Pons (tissue), 1 donor: ENCODE data around the gene TRPM5.

ENCODE experiments used
- DNase-seq: peaks from one replicate; pipeline ENCODE4 v3.0.0-alpha.2; 2016; ENCODE audit warnings: low spot score

TRPM5 gene

GRCh38 chr11:2436013-2436520 is 8.2 kb downstream of the TRPM5 start:
- DNase-seq, result no peak

- DNase-seq, result no peak
These were observed 8.9 kb downstream of the TRPM5 start for GRCh38 chr11:2435288-2436012.

- no peak for DNase-seq
These were observed 9.6 kb downstream of the TRPM5 start for GRCh38 chr11:2434506-2435255.

- no peak for DNase-seq
These were observed 10.3 kb downstream of the TRPM5 start for GRCh38 chr11:2434008-2434407.

- no peak for DNase-seq
These were observed 11.0 kb downstream of the TRPM5 start for GRCh38 chr11:2433106-2433925.

- DNase-seq, result no peak
These were observed 11.7 kb downstream of the TRPM5 start for GRCh38 chr11:2432628-2433071.

GRCh38 chr11:2432171-2432621 is 12.1 kb downstream of the TRPM5 start:
- DNase-seq, result no peak

- no peak for DNase-seq
These were observed 12.9 kb downstream of the TRPM5 start for GRCh38 chr11:2431395-2431794.

- peak; percentile 61 for DNase-seq
These were observed 16.0 kb downstream of the TRPM5 start for GRCh38 chr11:2428322-2428795.

GRCh38 chr11:2427721-2428321 is 16.5 kb downstream of the TRPM5 start:
- no peak for DNase-seq

GRCh38 chr11:2426826-2427521 is 17.3 kb downstream of the TRPM5 start:
- no peak for DNase-seq

GRCh38 chr11:2426221-2426620 is 18.1 kb downstream of the TRPM5 start:
- no peak for DNase-seq

- no peak for DNase-seq
These were observed 18.8 kb downstream of the TRPM5 start for GRCh38 chr11:2425506-2425905.

GRCh38 chr11:2424811-2425495 is 19.4 kb downstream of the TRPM5 start:
- no peak for DNase-seq

GRCh38 chr11:2423157-2424025 is 20.9 kb downstream of the TRPM5 start:
- no peak for DNase-seq

- DNase-seq, result no peak
These were observed 21.7 kb downstream of the TRPM5 start for GRCh38 chr11:2422461-2423156.

GRCh38 chr11:2421996-2422395 is 22.3 kb downstream of the TRPM5 start:
- no peak for DNase-seq

- DNase-seq, result no peak
These were observed 22.9 kb downstream of the TRPM5 start for GRCh38 chr11:2421226-2421994.
